Small intestine (tissue), 16 donors: ENCODE measurements around the gene MYOCD. TPM values are rescaled to one million over a fixed set of nuclear protein-coding genes. Genes with fewer than 3 reads are reported as not detected.

Source experiments
- DNase-seq, 2 donors: peaks; one replicate each; pipeline versions ENCODE4 v3.0.0 to v3.0.0-alpha.2; 2013
- FAIRE-seq: peaks from 2 replicates; lab custom pipeline; 2012; peaks lifted over from hg19 to GRCh38; lab: Jason Lieb, UNC
- H3K27ac ChIP-seq, 3 donors: one replicate each; pipeline ENCODE4 v1.5.1; 2013; ENCODE audit warnings: low read length in 2 of 3, mild to moderate bottlenecking in 2 of 3, control low read depth in 1 of 3, inconsistent platforms in 1 of 3, low read depth in 1 of 3, moderate library complexity in 1 of 3
- H3K27me3 ChIP-seq, 3 donors: one replicate each; pipeline ENCODE4 v1.6.1; 2013; ENCODE audit warnings: low read length in 3 of 3, inconsistent platforms in 1 of 3; ENCODE audit not compliant: control insufficient read depth in 3 of 3, insufficient read depth in 3 of 3
- H3K36me3 ChIP-seq, 3 donors: one replicate each; pipeline ENCODE4 v1.6.1; 2013; ENCODE audit warnings: low read length in 3 of 3, inconsistent platforms in 1 of 3, low read depth in 1 of 3, mild to moderate bottlenecking in 1 of 3, moderate library complexity in 1 of 3; ENCODE audit not compliant: control insufficient read depth in 3 of 3, insufficient read depth in 2 of 3
- H3K4me1 ChIP-seq, 3 donors: one replicate each; pipeline ENCODE4 v1.6.1; 2013; ENCODE audit warnings: low read length in 2 of 3, inconsistent platforms in 1 of 3, low read depth in 1 of 3, mild to moderate bottlenecking in 1 of 3, moderate library complexity in 1 of 3; ENCODE audit not compliant: control insufficient read depth in 3 of 3, insufficient read depth in 2 of 3
- H3K4me3 ChIP-seq, 3 donors: one replicate each; pipeline ENCODE4 v1.5.1; 2013; ENCODE audit warnings: low read length in 3 of 3, control low read depth in 1 of 3, inconsistent platforms in 1 of 3, low read depth in 1 of 3, mild to moderate bottlenecking in 1 of 3, moderate library complexity in 1 of 3
- H3K9me3 ChIP-seq, 2 donors: one replicate each; pipeline ENCODE4 v1.6.1; 2013; ENCODE audit warnings: low read depth in 1 of 2, low read length in 1 of 2; ENCODE audit not compliant: control insufficient read depth in 2 of 2, insufficient read depth in 1 of 2
- WGBS, 3 donors: extraction: QIAGEN DNeasy Blood & Tissue Kit; methylation state at CpG; one replicate each; pipeline ENCODE4 v1.1.7; 2013; 5-methylcytosine and 5-hydroxymethylcytosine counted together
- long read RNA-seq, 10 donors: transcript quantifications; one replicate each; lab custom pipeline, GENCODE V29; 2026
- polyA plus RNA-seq, 4 donors: library from polyadenylated mRNA; stranded (reverse) in 3 of 4; unstranded in 1 of 4; fragments of 200-250 nt in 3 of 4; fragments of 120-200 nt in 1 of 4; gene quantifications; one replicate each; pipeline versions ENCODE4 v1.2.1 to v1.2.3, GENCODE V29; 2013
- donor health status: healthy with polysubstance abuse.
- donor health status: control.
- donor health status: control.
- donor health status: Bipolar disorder and iron deficiency.
- donor health status: healthy.

MYOCD gene, protein sequence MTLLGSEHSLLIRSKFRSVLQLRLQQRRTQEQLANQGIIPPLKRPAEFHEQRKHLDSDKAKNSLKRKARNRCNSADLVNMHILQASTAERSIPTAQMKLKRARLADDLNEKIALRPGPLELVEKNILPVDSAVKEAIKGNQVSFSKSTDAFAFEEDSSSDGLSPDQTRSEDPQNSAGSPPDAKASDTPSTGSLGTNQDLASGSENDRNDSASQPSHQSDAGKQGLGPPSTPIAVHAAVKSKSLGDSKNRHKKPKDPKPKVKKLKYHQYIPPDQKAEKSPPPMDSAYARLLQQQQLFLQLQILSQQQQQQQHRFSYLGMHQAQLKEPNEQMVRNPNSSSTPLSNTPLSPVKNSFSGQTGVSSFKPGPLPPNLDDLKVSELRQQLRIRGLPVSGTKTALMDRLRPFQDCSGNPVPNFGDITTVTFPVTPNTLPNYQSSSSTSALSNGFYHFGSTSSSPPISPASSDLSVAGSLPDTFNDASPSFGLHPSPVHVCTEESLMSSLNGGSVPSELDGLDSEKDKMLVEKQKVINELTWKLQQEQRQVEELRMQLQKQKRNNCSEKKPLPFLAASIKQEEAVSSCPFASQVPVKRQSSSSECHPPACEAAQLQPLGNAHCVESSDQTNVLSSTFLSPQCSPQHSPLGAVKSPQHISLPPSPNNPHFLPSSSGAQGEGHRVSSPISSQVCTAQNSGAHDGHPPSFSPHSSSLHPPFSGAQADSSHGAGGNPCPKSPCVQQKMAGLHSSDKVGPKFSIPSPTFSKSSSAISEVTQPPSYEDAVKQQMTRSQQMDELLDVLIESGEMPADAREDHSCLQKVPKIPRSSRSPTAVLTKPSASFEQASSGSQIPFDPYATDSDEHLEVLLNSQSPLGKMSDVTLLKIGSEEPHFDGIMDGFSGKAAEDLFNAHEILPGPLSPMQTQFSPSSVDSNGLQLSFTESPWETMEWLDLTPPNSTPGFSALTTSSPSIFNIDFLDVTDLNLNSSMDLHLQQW
- polyA plus RNA-seq: 1 to 10 TPM in 3 of 4 donors, under 1 TPM in 1; under 0.01 to 3.1 (median 2.1) TPM
- long read RNA-seq, donor 1: 0 reads
- long read RNA-seq, donor 2: 0 reads
- long read RNA-seq, donor 3: 0 reads
- long read RNA-seq, donor 4: 0 reads
- long read RNA-seq, donor 5: 0 reads
- long read RNA-seq, donor 6, partial matches to known transcripts: 6 of 6 reads
- long read RNA-seq, donor 6, other reads (novel, unspliced or antisense): 0 of 6 reads
- long read RNA-seq, donor 7, full-length matches to known transcripts: 1 of 19 reads
- long read RNA-seq, donor 7, partial matches to known transcripts: 18 of 19 reads
- long read RNA-seq, donor 7, other reads (novel, unspliced or antisense): 0 of 19 reads
- long read RNA-seq, donor 8: 0 reads
- long read RNA-seq, donor 9, partial matches to known transcripts: 0 of 1 reads
- long read RNA-seq, donor 9, other reads (novel, unspliced or antisense): 0 of 1 reads
- long read RNA-seq, donor 10: 0 reads

DNA sequence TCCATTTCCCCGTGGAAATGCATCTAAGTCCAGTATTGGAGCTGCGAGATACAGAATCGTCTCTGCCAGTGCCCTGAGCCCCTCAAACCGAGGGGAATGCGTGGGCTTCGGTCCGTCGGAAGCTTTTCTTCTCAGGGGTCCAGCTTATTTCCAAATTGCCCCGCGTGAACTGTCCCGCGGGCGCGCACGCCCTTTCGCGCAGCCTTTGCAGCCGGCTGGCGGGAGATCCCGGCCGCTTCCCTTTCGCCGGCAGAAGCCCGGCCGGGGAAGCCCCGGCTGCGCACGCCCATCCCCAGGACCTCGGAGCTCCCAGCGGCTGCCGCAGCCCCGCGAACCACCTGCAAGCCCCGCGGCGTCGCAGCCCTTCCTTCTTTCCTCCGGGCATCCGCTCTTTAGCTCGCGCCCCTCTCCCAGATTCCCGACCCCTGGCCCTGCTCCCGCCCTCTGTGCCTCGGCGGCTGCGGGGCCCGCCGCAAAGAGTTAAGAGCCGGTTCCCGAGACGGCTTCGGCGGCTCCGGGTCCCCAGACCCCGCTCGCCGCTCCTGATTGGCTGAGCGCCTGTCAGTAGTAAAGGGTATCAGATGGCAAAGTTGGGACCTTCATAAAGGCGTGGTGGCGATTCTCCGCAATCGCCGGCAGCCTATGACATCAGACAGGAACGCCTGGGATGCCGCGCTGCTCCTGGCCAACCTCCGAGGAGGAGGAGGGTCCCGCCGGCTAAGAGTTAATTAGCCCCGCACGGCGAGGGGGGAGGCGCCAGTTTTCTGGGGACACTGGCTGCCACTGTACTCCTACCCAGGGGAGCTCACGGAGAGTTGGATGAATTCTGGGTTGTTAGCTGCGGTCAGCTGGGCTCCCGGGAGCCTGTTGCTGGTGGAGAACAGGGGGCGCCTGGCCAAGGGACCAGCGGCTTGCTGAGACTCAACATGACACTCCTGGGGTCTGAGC is at the start of gene MYOCD:
MYOCD (plus strand) TSS at position 628 of the 948 bp plus-strand sequence; CDS start at position 927, 299 bp downstream.
- no peaks in the 10 kb centered on the region for H3K4me1 ChIP-seq
- H3K4me3 ChIP-seq: peak within 1 kb of the TSS in 2 of 3 donors; percentile 33 to 49
- FAIRE-seq (no peak), DNase-seq (peak in 1 of 2 donors; percentile 50)
- H3K27ac ChIP-seq: peak within 1 kb of the TSS in 2 of 3 donors; percentile 42 to 70
- no peaks in the 10 kb centered on the region for H3K9me3 ChIP-seq
- H3K27me3 ChIP-seq: peaks cover 0 to 40% (median 26%) of the 10 kb centered on the region in 3 donors
- 2 to 4% (median 3%) methylated on average over 71 to 78 of the region's 78 CpGs for WGBS, 3 donors
- H3K36me3 ChIP-seq: no peaks in the 10 kb centered on the region

DNA sequence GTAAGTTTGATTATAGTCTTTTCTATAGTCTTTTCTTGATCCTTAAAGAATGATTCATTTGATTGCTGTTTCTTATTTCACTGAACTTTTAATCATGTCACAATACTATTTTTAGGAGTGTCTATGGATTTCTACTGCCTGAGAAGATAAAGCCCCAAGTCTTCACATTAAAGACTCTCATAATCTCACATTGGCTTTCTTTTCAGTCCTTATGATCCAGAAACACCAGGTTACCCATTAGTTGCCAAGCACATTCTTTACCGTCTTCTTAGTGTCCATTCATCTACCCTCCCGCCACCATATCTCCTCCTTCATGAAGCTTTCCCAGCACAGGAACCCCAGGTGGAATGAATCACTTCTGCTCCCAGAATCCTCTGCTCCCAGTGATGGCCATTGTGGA is 49.5 kb upstream of the MYOCD start:
- FAIRE-seq (no peak), DNase-seq (no peak)
- Histone ChIP-seq H3K4me3 (no peak overlapping the region), H3K27ac (no peak overlapping the region), H3K27me3 (peaks cover 0 to 2% (median 0%) of the 10 kb centered on the region in 3 donors), H3K36me3 (no peaks in the 10 kb centered on the region), H3K9me3 (no peaks in the 10 kb centered on the region), H3K4me1 (no peaks in the 10 kb centered on the region)
- WGBS, 3 donors: 90 to 96% (median 93%) methylated on average over 2 of the region's 2 CpGs

DNA sequence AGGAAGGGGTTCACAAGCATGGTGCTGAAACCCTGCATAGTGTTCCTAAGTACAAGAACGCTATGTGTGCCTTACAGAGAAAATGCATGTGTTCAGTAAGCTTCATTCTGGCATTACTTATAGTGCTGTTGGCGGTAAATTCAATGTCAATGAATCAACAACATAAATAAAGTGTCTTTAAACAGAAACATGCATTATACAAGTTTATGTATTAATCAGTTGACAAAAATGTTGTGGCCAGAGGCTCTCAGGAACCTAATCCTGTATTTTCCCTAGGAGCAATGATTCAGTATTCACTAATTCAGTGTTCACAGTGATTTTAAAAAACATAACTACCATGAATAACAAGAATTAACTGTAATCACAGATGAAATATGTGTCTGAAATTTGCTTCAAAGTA is 47.1 kb upstream of the MYOCD start:
- H3K27ac ChIP-seq: no peak overlapping the region
- no peaks in the 10 kb centered on the region for H3K36me3 ChIP-seq
- no peaks in the 10 kb centered on the region for H3K9me3 ChIP-seq
- 84 to 90% (median 87%) methylated on average over 2 of the region's 2 CpGs for WGBS, 3 donors
- no peak overlapping the region for H3K4me3 ChIP-seq
- FAIRE-seq (no peak), DNase-seq (no peak)
- peaks cover 0 to 2% (median 0%) of the 10 kb centered on the region in 3 donors for H3K27me3 ChIP-seq
- H3K4me1 ChIP-seq: no peaks in the 10 kb centered on the region

DNA sequence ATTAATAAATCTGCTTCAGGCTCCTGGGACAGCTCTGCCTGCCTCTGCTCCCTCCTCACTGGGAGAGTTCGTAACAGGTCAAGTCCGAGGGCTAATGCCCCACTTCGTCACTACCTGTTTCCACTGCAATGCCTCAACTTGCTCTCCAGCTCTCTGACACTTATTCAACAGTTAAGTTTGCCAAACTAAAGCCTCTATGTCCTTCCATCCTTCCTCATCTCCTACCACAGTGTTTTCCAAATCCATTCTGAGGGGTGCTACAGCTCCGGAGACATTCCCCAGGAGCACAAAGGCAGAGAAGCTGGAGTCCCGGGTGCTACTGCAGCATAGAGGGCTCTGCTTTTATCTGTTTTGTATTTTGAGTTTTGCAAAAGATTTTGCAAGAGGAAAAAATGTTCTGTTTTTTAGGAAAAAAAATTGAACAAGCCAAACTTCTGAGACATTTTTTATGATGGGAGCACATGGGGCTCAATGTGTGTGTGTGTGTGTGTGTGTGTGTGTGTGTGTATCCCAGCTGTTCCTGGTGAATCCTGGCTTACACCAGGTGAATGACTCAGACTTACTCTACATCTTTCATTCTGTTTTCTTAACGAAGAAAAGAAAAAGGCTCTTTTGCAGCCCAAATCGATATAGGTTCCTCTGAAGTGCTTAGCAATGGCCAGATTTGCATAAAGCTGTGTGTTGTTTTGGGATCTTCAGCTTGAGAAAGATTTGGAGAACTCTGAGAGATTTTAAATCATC is 46.1 kb upstream of the MYOCD start:
- FAIRE-seq (no peak), DNase-seq (no peak)
- no peaks in the 10 kb centered on the region for H3K36me3 ChIP-seq
- H3K27me3 ChIP-seq: peaks cover 0 to 2% (median 0%) of the 10 kb centered on the region in 3 donors
- no peaks in the 10 kb centered on the region for H3K4me1 ChIP-seq
- H3K9me3 ChIP-seq: no peaks in the 10 kb centered on the region
- H3K4me3 ChIP-seq: no peak overlapping the region
- WGBS, 3 donors: 71 to 80% (median 72%) methylated on average over 7 of the region's 7 CpGs
- no peak overlapping the region for H3K27ac ChIP-seq

DNA sequence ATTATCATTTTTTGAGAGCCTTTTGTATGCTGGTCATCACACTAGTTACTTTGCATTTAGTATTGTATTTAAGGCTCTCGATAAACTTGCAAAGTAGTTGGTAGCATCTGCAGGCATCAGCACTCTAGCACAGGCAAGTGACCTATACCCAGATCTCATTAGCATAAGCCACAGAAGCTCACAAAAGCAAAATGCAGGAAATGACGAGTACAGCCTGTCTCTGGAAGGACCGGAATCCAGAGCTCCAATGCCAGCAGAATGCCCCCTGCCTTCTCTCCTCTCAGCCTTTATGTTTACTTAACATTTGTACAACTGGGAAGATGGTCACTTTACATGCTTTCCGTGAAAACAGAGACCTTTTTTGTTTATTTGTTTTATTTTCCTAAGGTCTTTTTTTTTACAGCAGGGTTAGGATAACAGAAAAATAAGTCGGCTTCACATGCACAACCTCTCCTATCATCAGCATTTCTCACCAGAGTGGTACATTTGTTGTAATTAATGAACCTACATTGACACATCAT is 45.4 kb upstream of the MYOCD start:
- Histone ChIP-seq H3K27me3 (peaks cover 0 to 2% (median 0%) of the 10 kb centered on the region in 3 donors), H3K27ac (no peak overlapping the region), H3K4me3 (no peak overlapping the region), H3K4me1 (no peaks in the 10 kb centered on the region), H3K36me3 (no peaks in the 10 kb centered on the region), H3K9me3 (no peaks in the 10 kb centered on the region)
- DNase-seq: no peak
- 50 to 54% (median 50%) methylated on average over 5 of the region's 5 CpGs for WGBS, 3 donors
- no peak for FAIRE-seq

DNA sequence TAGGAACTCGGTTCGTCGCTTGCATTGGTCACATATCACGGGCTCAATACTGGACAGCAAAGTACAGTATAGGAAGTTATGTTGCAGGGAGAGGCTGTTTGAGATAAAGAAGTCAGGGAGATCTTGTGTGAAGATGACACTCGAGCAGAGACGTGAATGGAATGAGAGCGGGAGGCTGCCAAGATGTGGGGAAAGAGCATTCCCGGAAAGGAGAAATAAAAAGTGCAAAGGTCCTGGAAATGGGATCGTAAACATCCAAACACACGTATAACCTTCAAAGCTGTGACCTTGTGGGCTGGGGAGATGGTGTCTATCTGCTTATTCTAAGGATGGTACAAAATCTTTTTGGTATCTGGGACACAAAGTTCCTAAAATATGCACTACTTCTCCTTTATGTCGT is 43.0 kb upstream of the MYOCD start:
- Histone ChIP-seq H3K27ac (no peak overlapping the region), H3K4me1 (no peaks in the 10 kb centered on the region), H3K4me3 (no peak overlapping the region), H3K27me3 (no peaks in the 10 kb centered on the region), H3K36me3 (no peaks in the 10 kb centered on the region), H3K9me3 (no peaks in the 10 kb centered on the region)
- WGBS, 3 donors: 40 to 58% (median 50%) methylated on average over 11 of the region's 11 CpGs
- DNase-seq (peak in 1 of 2 donors; percentile 17), FAIRE-seq (no peak)
